Choroid plexus epithelial cell (primary cell): Measurements from ENCODE around the gene GPHA2.

Experiments used
- DNase-seq: peaks from one replicate; pipeline ENCODE4 v3.0.0-alpha.2; 2010; ENCODE audit warnings: low read depth
- H3K4me3 ChIP-seq: 2 replicates; pipeline ENCODE4 v1.5.1; 2011; ENCODE audit warnings: low read depth, mild to moderate bottlenecking, control low read depth, low read length, moderate library complexity
- CTCF ChIP-seq: conservative IDR thresholded peaks from 2 replicates; pipeline ENCODE4 v1.5.1; 2011; ENCODE audit warnings: low read depth, mild to moderate bottlenecking, control low read depth, inconsistent platforms, low read length, moderate library complexity

Gene GPHA2

GRCh38 chr11:64910451-64911093 lies 25.1 kb downstream of the GPHA2 start:
- DNase-seq = no peak
- TF ChIP-seq CTCF = no peak
- no peak overlapping the region for H3K4me3 ChIP-seq

GRCh38 chr11:64909653-64910343 lies 25.9 kb downstream of the GPHA2 start:
- DNase-seq = no peak
- TF ChIP-seq CTCF = no peak
- no peak overlapping the region for H3K4me3 ChIP-seq

GRCh38 chr11:64908766-64909165 lies 26.9 kb downstream of the GPHA2 start:
- no peak for TF ChIP-seq CTCF
- no peak overlapping the region for H3K4me3 ChIP-seq
- DNase-seq = no peak

GRCh38 chr11:64906314-64906635 lies 29.4 kb downstream of the GPHA2 start:
- DNase-seq = no peak
- no peak overlapping the region for H3K4me3 ChIP-seq
- no peak for TF ChIP-seq CTCF

- TF ChIP-seq CTCF = no peak
Observed at GRCh38 chr11:64905516-64906313, 30.0 kb downstream of the GPHA2 start.

GRCh38 chr11:64903291-64903833 lies 32.3 kb downstream of the GPHA2 start:
- DNase-seq = no peak
- H3K4me3 ChIP-seq = no peak overlapping the region
- TF ChIP-seq CTCF = no peak

More at GRCh38 chr11:64905516-64906313, 30.0 kb downstream of the GPHA2 start:
- DNase-seq = no peak
- H3K4me3 ChIP-seq = no peak overlapping the region
